ENCODE data around the gene TAS2R31.

TAS2R31 gene

GRCh38 chr12:11015775-11016430 is 15.3 kb downstream of the TAS2R31 start:
- DNase-seq (ENCODE audit: extremely low spot score, insufficient read length, low read depth) (no peak), FAIRE-seq (no peak)

GRCh38 chr12:11014234-11014633 is 17.0 kb downstream of the TAS2R31 start:
- DNase-seq (ENCODE audit: extremely low spot score, insufficient read length, low read depth) (no peak), FAIRE-seq (no peak)

- FAIRE-seq = no peak
- no peak for DNase-seq (ENCODE audit: extremely low spot score, insufficient read length, low read depth)
Observed at GRCh38 chr12:11007608-11008007, 23.6 kb downstream of the TAS2R31 start.

- FAIRE-seq = no peak
- DNase-seq (ENCODE audit: extremely low spot score, insufficient read length, low read depth) = no peak
Observed at GRCh38 chr12:10998204-10998603, 33.0 kb downstream of the TAS2R31 start, which contains the start of gene TAS2R20. Gene TAS2R20 (minus strand): TSS chr12:10998304. CDS start chr12:10997875, 429 bp downstream.

- DNase-seq (ENCODE audit: extremely low spot score, insufficient read length, low read depth) (no peak), FAIRE-seq (no peak)
Observed at GRCh38 chr12:10994307-10994706, 36.9 kb downstream of the TAS2R31 start.

- FAIRE-seq (no peak), DNase-seq (ENCODE audit: extremely low spot score, insufficient read length, low read depth) (no peak)
Observed at GRCh38 chr12:10989107-10989506, 42.1 kb downstream of the TAS2R31 start.

- DNase-seq (ENCODE audit: extremely low spot score, insufficient read length, low read depth) = no peak
- FAIRE-seq = no peak
Observed at GRCh38 chr12:10986812-10987211, 44.4 kb downstream of the TAS2R31 start, which contains the start of gene TAS2R50. Gene TAS2R50 (minus strand): TSS chr12:10986912. CDS start chr12:10986860, 52 bp downstream.

GRCh38 chr12:10982244-10982643 is 49.0 kb downstream of the TAS2R31 start:
- FAIRE-seq (no peak), DNase-seq (ENCODE audit: extremely low spot score, insufficient read length, low read depth) (no peak)
